HUES64 (cell line): ENCODE results near the gene DEPDC1.
"Not testable (repeated sequence)": the region's sequence is repeated elsewhere in the genome, so short reads cannot be mapped to it uniquely, and the experiment has no call there.

ENCODE experiments used
- H3K27ac ChIP-seq: 2 replicates; pipeline ENCODE4 v1.7.0; 2013; ENCODE audit warnings: low read depth, low read length, inconsistent platforms
- H3K27me3 ChIP-seq: 2 replicates; pipeline ENCODE4 v1.6.1; 2013; ENCODE audit warnings: mild to moderate bottlenecking, low read length; ENCODE audit not compliant: insufficient read depth
- H3K36me3 ChIP-seq: 2 replicates; pipeline ENCODE4 v1.6.1; 2013; ENCODE audit warnings: mild to moderate bottlenecking, low read length; ENCODE audit not compliant: insufficient read depth
- H3K4me1 ChIP-seq: 2 replicates; pipeline ENCODE4 v1.6.1; 2013; ENCODE audit warnings: mild to moderate bottlenecking, low read length, moderate library complexity; ENCODE audit not compliant: insufficient read depth
- H3K4me3 ChIP-seq: 2 replicates; pipeline ENCODE4 v1.5.1; 2013; ENCODE audit warnings: mild to moderate bottlenecking, low read length, moderate library complexity
- H3K9ac ChIP-seq: 2 replicates; pipeline ENCODE4 v1.6.1; 2013; ENCODE audit warnings: mild to moderate bottlenecking, low read depth, low read length
- H3K9me3 ChIP-seq: 2 replicates; pipeline ENCODE4 v1.6.1; 2013; ENCODE audit warnings: low read depth, low read length; ENCODE audit not compliant: insufficient read depth
- WGBS: fragments of 150-250, 120-280 bp; methylation state at CpG from one replicate; pipeline ENCODE4 v1.1.7; 2013; ENCODE audit warnings: missing lambda C conversion rate; 5-methylcytosine and 5-hydroxymethylcytosine counted together

DEPDC1 gene

DNA sequence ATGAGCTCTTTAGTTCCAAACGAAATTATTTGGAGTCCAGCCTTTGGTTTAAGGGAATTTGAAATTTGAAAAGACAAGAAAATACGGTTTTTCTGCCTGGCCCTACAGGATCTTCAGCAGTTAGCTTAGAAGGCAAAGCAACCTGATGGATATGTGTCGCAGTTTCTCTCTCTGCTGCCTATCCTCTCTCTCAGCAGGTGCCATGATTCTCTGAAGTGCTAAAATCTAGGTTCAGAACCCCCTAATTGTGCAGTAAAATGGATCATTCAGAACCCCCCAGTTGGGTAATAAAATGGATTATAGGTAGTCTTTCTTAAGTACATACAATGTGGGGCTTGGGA lies 446 bp upstream of the DEPDC1 start:
- H3K9me3 ChIP-seq, result no peaks in the 10 kb centered on the region
- peak overlapping the region; percentile 72 for H3K9ac ChIP-seq
- H3K27ac ChIP-seq, result 0 out of 2 replicates have a peak overlapping the region, but pooled peaks have one; percentile 54
- H3K4me3 ChIP-seq, result peak overlapping the region; percentile 97
- WGBS, result 9% methylated on average over 3 of the region's 3 CpGs
- peaks cover 20% of the 10 kb centered on the region for H3K36me3 ChIP-seq
- no peaks in the 10 kb centered on the region for H3K27me3 ChIP-seq
- peaks cover 18% of the 10 kb centered on the region for H3K4me1 ChIP-seq

DNA sequence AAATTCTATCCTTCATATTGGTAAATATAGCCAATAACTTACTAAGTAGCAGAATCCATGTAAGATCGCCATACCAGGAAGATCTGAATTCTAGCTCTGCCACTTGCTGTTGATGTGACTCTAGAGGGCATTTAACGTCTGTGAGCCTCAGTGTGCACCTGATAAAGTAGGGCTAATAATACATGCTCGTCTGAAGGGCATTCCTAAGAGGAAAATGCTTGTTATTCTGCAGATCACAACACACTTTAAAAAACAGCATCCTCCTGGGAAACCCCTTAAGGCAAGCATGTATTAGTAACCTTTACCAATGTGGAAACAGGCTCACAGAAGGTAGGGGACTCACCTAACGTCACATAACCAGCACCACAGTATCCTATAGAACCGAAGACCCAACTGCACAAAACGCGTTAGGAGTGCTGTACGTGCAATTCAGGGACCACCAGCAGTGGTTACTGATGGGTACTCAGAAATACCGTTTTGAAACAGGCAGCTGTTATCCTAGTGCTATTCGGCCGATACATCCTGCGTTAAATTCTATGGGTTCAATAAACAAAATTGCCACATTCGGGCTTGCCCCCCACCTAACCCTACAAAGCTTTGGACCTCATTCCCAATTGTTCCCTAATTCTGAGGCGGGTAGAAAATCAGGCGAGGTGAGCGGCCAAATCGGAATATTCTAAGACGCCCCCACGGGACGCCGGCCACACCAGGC lies 758 bp downstream of the DEPDC1 start:
- H3K4me1 ChIP-seq, result peaks cover 18% of the 10 kb centered on the region
- peak overlapping the region; percentile 83 for H3K27ac ChIP-seq
- no peaks in the 10 kb centered on the region for H3K9me3 ChIP-seq
- no peaks in the 10 kb centered on the region for H3K27me3 ChIP-seq
- 5% methylated on average over 21 of the region's 21 CpGs for WGBS
- H3K4me3 ChIP-seq, result peak overlapping the region; percentile 97
- H3K9ac ChIP-seq, result peak overlapping the region; percentile 96
- peaks cover 31% of the 10 kb centered on the region for H3K36me3 ChIP-seq

DNA sequence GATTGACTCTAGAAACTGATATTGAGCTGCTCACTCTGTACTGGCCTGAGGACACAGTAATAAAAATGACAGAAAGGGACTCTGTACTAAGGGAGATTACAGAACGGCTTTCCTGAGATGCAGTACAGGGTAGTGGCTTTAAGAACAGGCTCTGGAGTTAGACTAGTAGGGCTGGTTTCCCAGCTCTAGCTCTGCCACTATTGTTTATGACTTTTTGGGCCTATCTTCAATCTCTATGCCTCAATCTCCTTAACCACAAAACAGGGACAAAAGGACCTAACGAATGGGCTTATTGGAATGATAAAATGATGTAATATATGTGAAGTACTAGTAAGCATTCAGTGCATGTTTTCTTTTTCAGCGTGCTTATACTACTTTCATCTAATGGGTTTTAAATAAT lies 1.4 kb downstream of the DEPDC1 start:
- H3K4me3 ChIP-seq, result peak overlapping the region; percentile 97
- no peak overlapping the region for H3K27ac ChIP-seq
- WGBS, result 78% methylated on average over 2 of the region's 3 CpGs

DNA sequence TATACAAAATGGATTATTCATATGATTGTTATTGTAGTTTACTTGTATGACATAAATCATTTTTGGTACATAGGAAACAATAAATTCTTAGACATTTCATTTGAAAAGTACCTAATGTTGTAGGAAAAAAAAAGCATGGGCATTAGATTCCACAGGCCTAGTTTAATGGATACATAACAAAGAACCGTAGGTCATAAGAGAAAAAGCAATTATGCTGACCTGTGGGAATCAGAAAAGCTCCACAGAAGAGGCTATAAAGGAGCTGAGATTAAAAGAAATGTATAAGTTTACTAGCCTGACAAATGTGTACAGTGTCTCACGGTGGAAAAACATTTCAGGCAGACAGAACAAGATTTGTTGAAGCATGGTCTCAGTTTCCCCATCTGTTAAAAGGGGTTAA lies 3.7 kb downstream of the DEPDC1 start:
- Histone ChIP-seq H3K4me3 (no peak overlapping the region), H3K36me3 (peaks cover 60% of the 10 kb centered on the region), H3K27ac (no peak overlapping the region), H3K27me3 (no peaks in the 10 kb centered on the region), H3K4me1 (peaks cover 18% of the 10 kb centered on the region), H3K9me3 (peaks cover 2% of the 10 kb centered on the region; the same call in 1 of the 2 replicates), H3K9ac (no peak overlapping the region)
- WGBS, result 60% methylated on average over 2 of the region's 2 CpGs

More for the DNA sequence above, 1.4 kb downstream of the DEPDC1 start:
- Histone ChIP-seq H3K36me3 (peaks cover 37% of the 10 kb centered on the region), H3K9me3 (no peaks in the 10 kb centered on the region; the same call in 1 of the 2 replicates), H3K4me1 (peaks cover 18% of the 10 kb centered on the region), H3K9ac (0 out of 2 replicates have a peak overlapping the region, but pooled peaks have one; percentile 96), H3K27me3 (no peaks in the 10 kb centered on the region)

GRCh38 chr1:68492255-68492654 lies 4.6 kb downstream of the DEPDC1 start:
- WGBS, result 96% methylated on average over 6 of the region's 6 CpGs
- H3K4me3 ChIP-seq, H3K27ac ChIP-seq, H3K27me3 ChIP-seq, H3K9ac ChIP-seq, H3K9me3 ChIP-seq: not testable (repeated sequence)
- H3K4me1 ChIP-seq, result 0 out of 2 replicates have a peak, but pooled peaks cover 15% of the 10 kb centered on the region
- peaks cover 70% of the 10 kb centered on the region for H3K36me3 ChIP-seq

- Histone ChIP-seq H3K36me3 (peaks cover 91% of the 10 kb centered on the region), H3K4me1 (0 out of 2 replicates have a peak, but pooled peaks cover 7% of the 10 kb centered on the region), H3K27ac (no peak overlapping the region), H3K4me3 (no peak overlapping the region), H3K9me3 (peaks cover 2% of the 10 kb centered on the region; the same call in 1 of the 2 replicates), H3K9ac (no peak overlapping the region), H3K27me3 (no peaks in the 10 kb centered on the region)
- WGBS, result 94% methylated on average over 2 of the region's 2 CpGs
Observed at GRCh38 chr1:68490046-68490651, 6.7 kb downstream of the DEPDC1 start.

GRCh38 chr1:68485431-68486022 lies 11.4 kb downstream of the DEPDC1 start:
- no peaks in the 10 kb centered on the region for H3K27me3 ChIP-seq
- H3K9me3 ChIP-seq, result peaks cover 2% of the 10 kb centered on the region; the same call in 1 of the 2 replicates
- H3K27ac ChIP-seq, result no peak overlapping the region
- H3K36me3 ChIP-seq, result peaks cover 100% of the 10 kb centered on the region
- H3K4me1 ChIP-seq, result no peaks in the 10 kb centered on the region
- H3K9ac ChIP-seq, result no peak overlapping the region
- 89% methylated on average over 2 of the region's 3 CpGs for WGBS
- no peak overlapping the region for H3K4me3 ChIP-seq

DNA sequence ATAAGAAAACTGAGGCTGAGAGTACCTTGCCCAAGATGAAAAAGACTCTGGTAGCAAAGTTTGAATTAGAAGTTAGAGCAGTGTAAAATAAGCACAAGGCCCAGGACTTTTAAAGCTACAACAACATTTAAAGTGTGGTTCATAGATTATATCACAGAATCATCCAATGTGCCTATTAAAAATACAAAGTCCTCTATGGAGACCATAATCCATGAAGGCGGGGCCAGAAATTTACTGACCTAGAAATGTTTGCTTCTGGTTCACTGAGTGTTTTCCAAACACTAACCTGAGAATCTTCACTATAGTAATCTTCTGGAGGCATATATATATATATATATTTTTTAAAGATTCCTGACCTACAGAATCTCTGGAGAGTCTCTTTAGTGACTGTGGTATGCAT lies 12.3 kb downstream of the DEPDC1 start:
- Histone ChIP-seq H3K9me3 (no peaks in the 10 kb centered on the region), H3K27ac (no peak overlapping the region), H3K4me1 (no peaks in the 10 kb centered on the region), H3K27me3 (no peaks in the 10 kb centered on the region), H3K9ac (no peak overlapping the region), H3K4me3 (no peak overlapping the region), H3K36me3 (peaks cover 100% of the 10 kb centered on the region)
- WGBS, result 100% methylated on average over 1 of the region's 1 CpG

DNA sequence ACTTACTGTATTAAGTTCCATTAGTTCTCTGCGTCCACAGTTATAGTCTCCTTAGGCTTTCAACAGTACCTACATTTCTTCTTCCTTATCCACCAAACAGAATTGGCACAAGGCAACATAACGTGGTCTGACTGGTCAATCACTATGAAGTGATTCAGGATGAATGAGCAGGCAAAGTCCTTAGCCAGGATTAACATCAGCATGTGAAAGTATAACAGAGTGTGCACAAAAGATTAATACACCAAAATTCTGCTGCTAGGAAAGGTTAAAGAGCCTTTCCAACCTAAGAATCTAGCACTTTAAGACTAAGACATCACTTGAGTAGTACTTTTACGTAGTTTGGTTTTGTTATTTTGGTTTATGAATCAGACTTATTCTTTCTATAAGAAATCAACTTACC lies 15.8 kb downstream of the DEPDC1 start:
- no peaks in the 10 kb centered on the region for H3K27me3 ChIP-seq

DNA sequence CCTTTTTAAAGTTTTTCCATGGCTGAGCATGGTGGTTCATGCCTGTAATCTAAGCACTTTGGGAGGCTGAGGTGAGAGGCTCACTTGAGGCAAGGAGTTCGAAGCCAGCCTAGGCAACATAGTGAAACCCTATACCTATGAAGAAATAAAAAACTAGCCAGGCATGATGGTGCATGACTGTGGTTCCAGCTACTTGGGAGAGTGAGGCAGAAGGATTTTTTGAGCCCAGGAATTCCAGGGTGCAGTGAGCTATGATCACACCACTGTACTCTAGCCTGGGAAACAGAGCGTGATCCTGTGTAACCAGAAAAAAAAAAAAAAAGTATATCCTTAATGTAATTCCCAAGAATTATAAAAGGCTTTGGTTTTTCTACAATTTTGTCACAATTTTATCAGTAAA lies 17.4 kb downstream of the DEPDC1 start:
- Histone ChIP-seq H3K27ac (no peak overlapping the region), H3K4me3 (no peak overlapping the region), H3K36me3 (peaks cover 100% of the 10 kb centered on the region), H3K9me3 (no peaks in the 10 kb centered on the region), H3K27me3 (no peaks in the 10 kb centered on the region), H3K4me1 (peaks cover 4% of the 10 kb centered on the region), H3K9ac (no peak overlapping the region)
- WGBS, result 80% methylated on average over 1 of the region's 2 CpGs

More for the DNA sequence above, 15.8 kb downstream of the DEPDC1 start:
- Histone ChIP-seq H3K4me1 (peaks cover 4% of the 10 kb centered on the region; the same call in 1 of the 2 replicates), H3K36me3 (peaks cover 100% of the 10 kb centered on the region), H3K9me3 (no peaks in the 10 kb centered on the region), H3K9ac (no peak overlapping the region), H3K27ac (no peak overlapping the region), H3K4me3 (no peak overlapping the region)
- 98% methylated on average over 2 of the region's 3 CpGs for WGBS

GRCh38 chr1:68478662-68479061 lies 18.2 kb downstream of the DEPDC1 start:
- Histone ChIP-seq H3K4me3 (no peak overlapping the region), H3K36me3 (peaks cover 96% of the 10 kb centered on the region), H3K9ac (no peak overlapping the region), H3K4me1 (peaks cover 8% of the 10 kb centered on the region), H3K27ac (no peak overlapping the region), H3K27me3 (no peaks in the 10 kb centered on the region), H3K9me3 (no peaks in the 10 kb centered on the region)
- 54% methylated on average over 2 of the region's 2 CpGs for WGBS
